Breast epithelium (tissue), 4 donors: ENCODE measurements around the gene CLIC6. TPM values are rescaled to one million over a fixed set of nuclear protein-coding genes. Genes with fewer than 3 reads are reported as not detected.
A peak's percentile ranks its signal among the peaks of the same experiment; 100 is the strongest.

Experiments
- DNase-seq, 2 donors: peaks; one replicate each; pipeline ENCODE4 v3.0.0-alpha.2; 2019; ENCODE audit warnings: low spot score in 2 of 2
- H3K27ac ChIP-seq, 2 donors: fragments of 200-600 bp; sonication (generic) in 1 of 2; one replicate each; pipeline ENCODE4 v1.5.1; 2016 to 2019; ENCODE audit warnings: mild to moderate bottlenecking in 1 of 2
- H3K27me3 ChIP-seq, 2 donors: fragments of 200-600 bp; sonication (generic) in 1 of 2; one replicate each; pipeline versions ENCODE4 v1.5.1 to v1.6.0; 2017 to 2019; ENCODE audit warnings: control low read depth in 1 of 2, mild to moderate bottlenecking in 1 of 2
- H3K36me3 ChIP-seq: fragments of 200-600 bp; one replicate; pipeline ENCODE4 v1.5.1; 2019
- H3K4me1 ChIP-seq, 2 donors: fragments of 200-600 bp; sonication (generic); one replicate each; pipeline ENCODE4 v1.5.1; 2016 to 2019; ENCODE audit warnings: control low read depth in 1 of 2
- H3K4me3 ChIP-seq, 3 donors: fragments of 200-600 bp; sonication (generic); 1 replicate in 2 of 3; 2 replicates in 1 of 3; pipeline ENCODE4 v1.5.1; 2016 to 2019; ENCODE audit warnings: mild to moderate bottlenecking in 3 of 3, moderate library complexity in 2 of 3
- H3K9me3 ChIP-seq, 2 donors: fragments of 200-600 bp; sonication (generic) in 1 of 2; one replicate each; pipeline ENCODE4 v1.5.1; 2016 to 2019; ENCODE audit warnings: control low read depth in 1 of 2
- POLR2A ChIP-seq: fragments of 450-650 bp; IDR thresholded peaks from one replicate; pipeline ENCODE4 v1.6.1; 2016; ENCODE audit warnings: antibody characterized with exemption, mild to moderate bottlenecking, moderate library complexity
- POLR2AphosphoS5 ChIP-seq, 3 donors: sonication (generic); formaldehyde crosslinking; IDR thresholded peaks; one replicate each; pipeline ENCODE4 v1.6.1; 2017; ENCODE audit warnings: antibody characterized with exemption in 3 of 3
- intact Hi-C: fragments of 100-400 bp; cut with DNase I; formaldehyde crosslinking; loops from one replicate; pipeline ENCODE4 v1.15.1; 2023; ENCODE audit warnings: low total_unique reads
- total RNA-seq, 3 donors: library from RNA; depleted of rRNA; stranded (reverse); fragments of >200 nt; gene quantifications; one replicate each; pipeline ENCODE4 v1.1.0, GENCODE V29; 2016
- TF ChIP-seq, protein P1 (sequence below), 3 donors: fragments of 450-650 bp; IDR thresholded peaks; one replicate each; pipeline ENCODE4 v1.5.1; 2016 to 2017; ENCODE audit warnings: antibody characterized with exemption in 3 of 3, mild to moderate bottlenecking in 3 of 3, moderate library complexity in 3 of 3

CLIC6 gene
- total RNA-seq, 3 donors from 2014 or later, result 10.0 to 34.1 (median 14.4) TPM

DNA sequence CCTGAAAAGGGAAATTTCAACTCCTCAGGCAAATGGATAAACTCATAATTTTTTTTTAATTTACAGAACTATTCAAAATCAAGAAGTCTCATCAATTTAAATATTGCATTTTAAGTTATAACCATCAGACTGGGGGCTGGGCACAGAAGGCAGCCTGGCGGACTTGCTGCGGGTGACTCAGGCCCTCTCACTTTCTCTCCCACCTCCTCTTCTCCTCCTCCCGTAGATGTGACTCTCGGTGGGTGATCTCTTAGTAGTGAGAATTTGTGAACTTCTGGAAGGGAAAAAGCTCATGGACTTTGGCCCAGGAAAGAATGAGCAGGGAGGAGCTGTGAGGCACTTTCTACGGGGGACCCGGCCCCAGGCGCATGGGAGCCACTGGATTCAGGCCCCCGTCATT, 32.9 kb downstream of the CLIC6 start:
- TF ChIP-seq, protein P1, sequence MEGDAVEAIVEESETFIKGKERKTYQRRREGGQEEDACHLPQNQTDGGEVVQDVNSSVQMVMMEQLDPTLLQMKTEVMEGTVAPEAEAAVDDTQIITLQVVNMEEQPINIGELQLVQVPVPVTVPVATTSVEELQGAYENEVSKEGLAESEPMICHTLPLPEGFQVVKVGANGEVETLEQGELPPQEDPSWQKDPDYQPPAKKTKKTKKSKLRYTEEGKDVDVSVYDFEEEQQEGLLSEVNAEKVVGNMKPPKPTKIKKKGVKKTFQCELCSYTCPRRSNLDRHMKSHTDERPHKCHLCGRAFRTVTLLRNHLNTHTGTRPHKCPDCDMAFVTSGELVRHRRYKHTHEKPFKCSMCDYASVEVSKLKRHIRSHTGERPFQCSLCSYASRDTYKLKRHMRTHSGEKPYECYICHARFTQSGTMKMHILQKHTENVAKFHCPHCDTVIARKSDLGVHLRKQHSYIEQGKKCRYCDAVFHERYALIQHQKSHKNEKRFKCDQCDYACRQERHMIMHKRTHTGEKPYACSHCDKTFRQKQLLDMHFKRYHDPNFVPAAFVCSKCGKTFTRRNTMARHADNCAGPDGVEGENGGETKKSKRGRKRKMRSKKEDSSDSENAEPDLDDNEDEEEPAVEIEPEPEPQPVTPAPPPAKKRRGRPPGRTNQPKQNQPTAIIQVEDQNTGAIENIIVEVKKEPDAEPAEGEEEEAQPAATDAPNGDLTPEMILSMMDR (IDR thresholded peaks at IDR 0.05), result no peak
- TF ChIP-seq POLR2A (no peak), POLR2AphosphoS5 (IDR thresholded peaks at IDR 0.05) (no peak)
- no peaks in the 10 kb centered on the region for H3K9me3 ChIP-seq
- H3K36me3 ChIP-seq, result no peaks in the 10 kb centered on the region

DNA sequence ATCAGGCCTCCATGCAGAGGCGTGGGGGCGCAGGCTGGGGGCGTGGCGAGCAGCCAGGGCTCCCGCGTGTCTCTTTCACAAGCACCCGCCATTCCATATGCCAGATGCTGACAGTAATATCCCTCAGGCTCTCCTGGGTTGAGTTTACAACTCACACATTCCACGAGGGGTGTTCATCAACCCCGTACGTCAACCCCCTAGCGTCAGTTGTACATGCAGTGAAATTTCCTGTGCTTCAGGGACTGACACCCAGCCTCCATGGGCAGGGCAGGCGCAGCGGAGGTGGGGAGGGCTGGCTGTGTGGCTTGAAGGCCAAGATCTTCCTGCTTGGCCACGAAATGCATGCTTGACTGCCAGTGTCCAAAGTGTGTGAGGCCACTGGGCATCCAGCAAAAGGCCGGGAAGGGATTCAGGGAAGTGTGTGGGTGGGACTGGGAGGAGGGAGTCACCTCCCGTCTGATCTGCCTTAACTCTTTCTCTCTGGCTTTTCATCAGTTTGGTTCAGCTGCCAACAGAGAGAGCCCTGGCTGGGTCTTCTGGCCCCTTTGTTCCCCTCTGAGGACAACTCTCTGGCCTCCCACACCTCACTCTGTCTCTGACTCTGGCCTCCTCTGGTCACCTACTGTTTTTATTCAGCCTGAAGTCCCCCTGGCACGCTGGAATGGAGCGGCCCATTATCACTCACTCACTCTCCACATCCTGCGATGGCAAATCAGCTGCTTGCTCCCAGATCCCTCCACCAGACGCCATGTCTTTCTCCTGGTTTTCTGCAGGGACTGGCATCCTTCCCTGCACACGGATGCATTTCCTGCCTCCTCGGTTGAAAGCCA, 33.8 kb downstream of the CLIC6 start:
- TF ChIP-seq POLR2A, result no peak
- TF ChIP-seq, protein P1 (IDR thresholded peaks at IDR 0.05), result no peak
- Histone ChIP-seq H3K4me1 (peaks cover 4% of the 10 kb centered on the region in 2 donors), H3K36me3 (no peaks in the 10 kb centered on the region), H3K27me3 (no peaks in the 10 kb centered on the region), H3K4me3 (peak overlapping the region in 1 of 3 donors; percentile 22), H3K9me3 (no peaks in the 10 kb centered on the region), H3K27ac (peak overlapping the region; percentile 48 to 80)
- no peak for DNase-seq
- intact Hi-C loops, result no loop called here

More for the DNA sequence above, 32.9 kb downstream of the CLIC6 start:
- intact Hi-C loops, result no loop called here
- DNase-seq, result no peak
- H3K27ac ChIP-seq, result peak overlapping the region; percentile 48 to 80
- H3K4me1 ChIP-seq, result peaks cover 4% of the 10 kb centered on the region in 2 donors
- H3K4me3 ChIP-seq, result no peak overlapping the region
- H3K27me3 ChIP-seq, result no peaks in the 10 kb centered on the region

DNA sequence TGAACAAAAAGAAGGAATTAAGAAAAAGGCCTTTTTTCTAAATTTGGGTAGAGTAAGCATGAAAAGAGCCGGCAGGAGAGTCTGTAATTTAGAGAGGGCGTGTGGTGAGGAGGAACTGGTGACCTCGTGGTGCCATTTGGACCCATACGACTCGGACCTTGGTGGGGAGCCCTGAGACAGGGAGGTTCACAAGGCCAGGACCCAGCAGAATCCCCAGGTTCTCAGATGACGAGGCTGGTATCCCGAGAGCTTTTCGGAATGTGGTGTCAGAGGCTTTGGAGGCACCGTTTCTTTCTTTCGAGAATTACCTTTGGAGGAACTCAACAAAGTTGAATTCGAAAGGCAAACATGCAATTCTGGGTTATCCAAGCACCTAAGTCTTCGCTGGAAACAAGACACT, 34.8 kb downstream of the CLIC6 start:
- peak overlapping the region; percentile 48 to 80 for H3K27ac ChIP-seq

DNA sequence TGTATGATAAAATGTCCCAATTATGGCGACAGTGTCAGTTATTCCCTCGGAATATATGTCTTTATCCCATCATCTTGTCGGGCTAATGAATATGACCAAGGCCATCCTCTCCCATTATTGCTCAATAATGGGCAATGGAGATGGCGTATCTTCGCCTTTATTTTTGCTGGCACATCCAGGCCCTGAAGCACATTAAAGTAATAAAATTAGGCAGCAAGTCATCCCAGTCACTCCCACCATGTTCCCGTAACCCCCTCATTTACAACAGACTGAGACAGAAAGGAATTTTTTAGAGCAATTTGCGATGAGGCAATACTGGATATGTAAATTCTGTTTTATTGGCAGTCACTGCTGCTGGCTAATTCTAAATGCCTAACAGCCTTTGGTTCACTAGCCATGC, 35.3 kb downstream of the CLIC6 start:
- peak in 1 of 2 donors; percentile 35 for DNase-seq
- no peaks in the 10 kb centered on the region for H3K9me3 ChIP-seq
- intact Hi-C loops, result no loop called here
- no peaks in the 10 kb centered on the region for H3K36me3 ChIP-seq
- no peaks in the 10 kb centered on the region for H3K27me3 ChIP-seq
- peak overlapping the region; percentile 48 to 80 for H3K27ac ChIP-seq
- peak overlapping the region in 1 of 3 donors; percentile 11 for H3K4me3 ChIP-seq
- peak in 2 of 3 donors; percentile 27 to 49 for TF ChIP-seq POLR2AphosphoS5 (IDR thresholded peaks at IDR 0.05)
- TF ChIP-seq, protein P1 (IDR thresholded peaks at IDR 0.05), result no peak
- peaks cover 4% of the 10 kb centered on the region in 2 donors for H3K4me1 ChIP-seq

More for the DNA sequence above, 34.8 kb downstream of the CLIC6 start:
- Histone ChIP-seq H3K27me3 (no peaks in the 10 kb centered on the region), H3K4me1 (peaks cover 4% of the 10 kb centered on the region in 2 donors), H3K36me3 (no peaks in the 10 kb centered on the region), H3K9me3 (no peaks in the 10 kb centered on the region), H3K4me3 (no peak overlapping the region)
- DNase-seq, result no peak
- TF ChIP-seq POLR2A (no peak), POLR2AphosphoS5 (IDR thresholded peaks at IDR 0.05) (no peak)
- TF ChIP-seq, protein P1 (IDR thresholded peaks at IDR 0.05), result no peak
- intact Hi-C loops, result no loop called here

DNA sequence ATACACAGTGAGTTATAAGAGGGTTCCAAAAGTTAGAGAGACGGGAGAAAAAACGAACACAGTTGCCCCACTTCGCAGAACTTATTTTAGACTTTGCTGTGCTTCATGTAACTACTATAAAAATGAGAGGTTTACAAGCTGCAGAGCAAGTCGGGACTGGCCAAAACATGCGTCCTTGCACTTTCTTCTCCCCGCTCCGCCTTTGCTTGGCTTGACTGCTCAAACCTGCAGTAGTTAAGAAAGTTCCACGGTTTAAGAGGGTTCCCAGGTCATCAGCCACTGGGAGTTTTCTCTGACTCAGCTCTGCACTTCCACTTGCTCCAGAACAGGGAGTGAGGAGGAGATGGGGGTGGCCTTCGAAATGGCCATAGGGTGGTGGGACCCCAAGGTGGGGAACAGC, 36.2 kb downstream of the CLIC6 start:
- TF ChIP-seq POLR2A, result no peak
- TF ChIP-seq POLR2AphosphoS5 (IDR thresholded peaks at IDR 0.05), result no peak
- TF ChIP-seq, protein P1 (IDR thresholded peaks at IDR 0.05), result no peak
- Histone ChIP-seq H3K36me3 (no peaks in the 10 kb centered on the region), H3K27ac (peak overlapping the region; percentile 48 to 61), H3K27me3 (no peaks in the 10 kb centered on the region), H3K4me1 (peaks cover 4% of the 10 kb centered on the region in 2 donors), H3K4me3 (peak overlapping the region in 1 of 3 donors; percentile 5), H3K9me3 (no peaks in the 10 kb centered on the region)
- peak in 1 of 2 donors; percentile 45 for DNase-seq
- intact Hi-C loops, result no loop called here
